Colonic mucosa (tissue), 4 donors: ENCODE measurements around the gene TTLL11. TPM values are rescaled to one million over a fixed set of nuclear protein-coding genes. Genes with fewer than 3 reads are reported as not detected.

Experiments used
- DNase-seq: peaks from one replicate; pipeline ENCODE4 v3.0.0-alpha.2; 2020
- H3K27ac ChIP-seq: fragments of 200-600 bp; one replicate; pipeline ENCODE4 v1.8.0; 2021
- H3K27me3 ChIP-seq: fragments of 200-600 bp; one replicate; pipeline ENCODE4 v1.8.0; 2021
- H3K36me3 ChIP-seq: fragments of 200-600 bp; one replicate; pipeline ENCODE4 v1.8.0; 2021
- H3K4me1 ChIP-seq: fragments of 200-600 bp; one replicate; pipeline ENCODE4 v1.8.0; 2021; ENCODE audit warnings: mild to moderate bottlenecking
- H3K4me3 ChIP-seq: fragments of 200-600 bp; one replicate; pipeline ENCODE4 v1.8.0; 2021
- H3K9ac ChIP-seq, 2 donors: one replicate each; pipeline ENCODE4 v1.7.0; 2013; ENCODE audit warnings: control low read depth in 2 of 2, low read depth in 2 of 2, low read length in 2 of 2
- H3K9me3 ChIP-seq: fragments of 200-600 bp; one replicate; pipeline ENCODE4 v1.8.0; 2021
- intact Hi-C: fragments of 100-400 bp; cut with DNase I; formaldehyde crosslinking; loops from one replicate; pipeline ENCODE4 v1.14.1; 2022
- total RNA-seq, 2 donors: library from RNA; stranded (reverse); fragmentation: NEBNext Ultra II Directional in 1 of 2; extraction: Animal tissue kit (Norgen Biotek cat#: 25700) in 1 of 2; gene quantifications; one replicate each; pipeline ENCODE4 v1.2.1, GENCODE V29; 2021
- TF ChIP-seq, protein P1 (sequence below): fragments of 200-600 bp; IDR thresholded peaks from one replicate; pipeline ENCODE4 v1.8.0; 2022; ENCODE audit warnings: antibody characterized with exemption, mild to moderate bottlenecking
- donor health status: healthy.
- donor health status: DM: no; HTN: no; CAD: no.
- donor health status: DM: no; HTN: no; CAD: no.

Gene TTLL11
- total RNA-seq, 2 donors from 2014 or later: 5.1 to 5.5 TPM

GRCh38 chr9:121852651-121853616 lies 240.2 kb downstream of the TTLL11 start:
- Histone ChIP-seq H3K4me1 (no peaks in the 10 kb centered on the region), H3K9ac (no peak overlapping the region), H3K4me3 (no peak overlapping the region), H3K36me3 (no peaks in the 10 kb centered on the region), H3K27ac (no peak overlapping the region), H3K9me3 (no peaks in the 10 kb centered on the region), H3K27me3 (no peaks in the 10 kb centered on the region)
- intact Hi-C loops: no loop called here
- TF ChIP-seq, protein P1, sequence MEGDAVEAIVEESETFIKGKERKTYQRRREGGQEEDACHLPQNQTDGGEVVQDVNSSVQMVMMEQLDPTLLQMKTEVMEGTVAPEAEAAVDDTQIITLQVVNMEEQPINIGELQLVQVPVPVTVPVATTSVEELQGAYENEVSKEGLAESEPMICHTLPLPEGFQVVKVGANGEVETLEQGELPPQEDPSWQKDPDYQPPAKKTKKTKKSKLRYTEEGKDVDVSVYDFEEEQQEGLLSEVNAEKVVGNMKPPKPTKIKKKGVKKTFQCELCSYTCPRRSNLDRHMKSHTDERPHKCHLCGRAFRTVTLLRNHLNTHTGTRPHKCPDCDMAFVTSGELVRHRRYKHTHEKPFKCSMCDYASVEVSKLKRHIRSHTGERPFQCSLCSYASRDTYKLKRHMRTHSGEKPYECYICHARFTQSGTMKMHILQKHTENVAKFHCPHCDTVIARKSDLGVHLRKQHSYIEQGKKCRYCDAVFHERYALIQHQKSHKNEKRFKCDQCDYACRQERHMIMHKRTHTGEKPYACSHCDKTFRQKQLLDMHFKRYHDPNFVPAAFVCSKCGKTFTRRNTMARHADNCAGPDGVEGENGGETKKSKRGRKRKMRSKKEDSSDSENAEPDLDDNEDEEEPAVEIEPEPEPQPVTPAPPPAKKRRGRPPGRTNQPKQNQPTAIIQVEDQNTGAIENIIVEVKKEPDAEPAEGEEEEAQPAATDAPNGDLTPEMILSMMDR: no peak
- no peak for DNase-seq

GRCh38 chr9:121852241-121852640 lies 240.9 kb downstream of the TTLL11 start:
- DNase-seq: no peak
- Histone ChIP-seq H3K27ac (no peak overlapping the region), H3K9me3 (no peaks in the 10 kb centered on the region), H3K9ac (no peak overlapping the region), H3K4me1 (no peaks in the 10 kb centered on the region), H3K27me3 (no peaks in the 10 kb centered on the region), H3K36me3 (no peaks in the 10 kb centered on the region), H3K4me3 (no peak overlapping the region)
- TF ChIP-seq, protein P1: no peak
- intact Hi-C loops: no loop called here

GRCh38 chr9:121851641-121852091 lies 241.4 kb downstream of the TTLL11 start:
- TF ChIP-seq, protein P1: no peak
- H3K4me3 ChIP-seq: no peak overlapping the region
- H3K9ac ChIP-seq: no peak overlapping the region
- H3K4me1 ChIP-seq: no peaks in the 10 kb centered on the region
- intact Hi-C loops: no loop called here
- H3K27ac ChIP-seq: no peak overlapping the region
- no peaks in the 10 kb centered on the region for H3K27me3 ChIP-seq
- H3K36me3 ChIP-seq: no peaks in the 10 kb centered on the region
- no peaks in the 10 kb centered on the region for H3K9me3 ChIP-seq
- no peak for DNase-seq

- Histone ChIP-seq H3K4me3 (no peak overlapping the region), H3K9me3 (no peaks in the 10 kb centered on the region), H3K36me3 (no peaks in the 10 kb centered on the region), H3K4me1 (no peaks in the 10 kb centered on the region), H3K9ac (no peak overlapping the region), H3K27ac (no peak overlapping the region), H3K27me3 (no peaks in the 10 kb centered on the region)
- DNase-seq: no peak
- intact Hi-C loops: no loop called here
- TF ChIP-seq, protein P1: no peak
These were observed 242.7 kb downstream of the TTLL11 start for GRCh38 chr9:121850366-121850765.

DNA sequence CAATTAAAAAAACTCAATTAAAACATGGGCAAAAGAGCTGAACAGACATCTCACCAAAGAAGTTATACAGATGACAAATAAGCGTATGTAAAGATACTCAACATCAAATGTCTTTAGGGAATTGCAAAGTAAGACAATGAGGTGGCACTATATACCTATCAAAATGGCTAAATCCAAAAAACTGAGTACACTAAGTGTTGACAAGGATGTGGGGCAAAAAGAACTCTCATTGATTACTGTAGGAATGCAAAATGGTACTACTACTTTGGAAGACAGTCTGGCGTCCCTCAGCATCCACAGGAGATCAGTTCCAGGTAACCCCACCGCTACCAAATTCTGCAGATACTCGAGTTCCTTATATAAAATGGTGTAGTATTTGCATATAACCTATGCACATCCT lies 243.6 kb downstream of the TTLL11 start:
- Histone ChIP-seq H3K4me1 (no peaks in the 10 kb centered on the region), H3K27ac (no peak overlapping the region), H3K9ac (no peak overlapping the region), H3K4me3 (no peak overlapping the region), H3K36me3 (no peaks in the 10 kb centered on the region), H3K9me3 (no peaks in the 10 kb centered on the region), H3K27me3 (no peaks in the 10 kb centered on the region)
- TF ChIP-seq, protein P1: no peak
- DNase-seq: no peak
- intact Hi-C loops: no loop called here
